Activated T-cell treated with anti-CD3 and anti-CD28 coated beads, Interleukin-2, amount 50 U/mL, for 48 hours (primary cell): ENCODE results near the gene ARSG.
"Not testable (repeated sequence)": the region's sequence is repeated elsewhere in the genome, so short reads cannot be mapped to it uniquely, and the experiment has no call there.

Experiments used
- DNase-seq, 2 experiments: peaks; one replicate each; pipeline ENCODE4 v3.0.0-alpha.2; 2020

The ARSG gene

GRCh38 chr17:68281965-68282364 is 9.3 kb upstream of the ARSG start:
- not testable (repeated sequence) for DNase-seq

DNA sequence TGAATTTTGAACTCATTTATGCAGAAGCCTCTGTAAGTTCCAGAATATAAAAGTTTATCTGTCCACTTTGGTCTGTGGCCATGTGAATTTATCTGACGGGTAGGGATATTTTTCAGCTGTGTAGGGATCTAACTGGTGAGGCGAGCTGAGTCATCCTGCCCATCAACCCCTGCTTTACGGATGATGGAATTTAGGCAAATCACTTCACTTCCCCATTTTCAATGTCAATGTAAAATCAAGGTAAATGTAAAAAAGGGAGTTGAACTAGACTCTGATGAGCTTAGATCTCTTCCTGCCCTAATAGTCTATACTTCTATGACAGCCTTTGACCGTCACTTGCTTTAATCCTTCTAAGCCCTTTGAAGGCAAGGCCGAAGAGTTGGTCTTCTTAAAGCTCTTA is 2.9 kb upstream of the ARSG start:
- no peak for DNase-seq

DNA sequence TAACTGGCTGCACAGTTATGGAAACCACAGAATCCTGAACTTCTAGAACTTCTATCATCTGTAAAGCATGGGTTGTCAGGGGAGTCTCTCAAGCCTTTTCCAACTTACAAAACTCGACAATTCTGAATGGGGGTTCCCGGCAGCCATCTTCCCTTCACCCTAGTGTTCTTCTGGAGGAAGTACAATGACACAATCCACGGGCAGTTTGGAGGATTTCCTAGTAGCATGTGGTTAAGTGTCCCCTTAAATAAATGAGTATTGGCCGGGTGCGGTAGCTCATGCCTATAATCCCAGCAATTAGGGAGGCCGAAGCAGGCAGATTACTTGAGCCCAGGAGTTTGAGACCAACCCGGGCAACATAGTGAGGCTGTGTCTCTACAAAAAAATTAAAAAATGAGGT is 2.5 kb upstream of the ARSG start:
- DNase-seq: peak in 1 of 2 experiments; percentile 23

DNA sequence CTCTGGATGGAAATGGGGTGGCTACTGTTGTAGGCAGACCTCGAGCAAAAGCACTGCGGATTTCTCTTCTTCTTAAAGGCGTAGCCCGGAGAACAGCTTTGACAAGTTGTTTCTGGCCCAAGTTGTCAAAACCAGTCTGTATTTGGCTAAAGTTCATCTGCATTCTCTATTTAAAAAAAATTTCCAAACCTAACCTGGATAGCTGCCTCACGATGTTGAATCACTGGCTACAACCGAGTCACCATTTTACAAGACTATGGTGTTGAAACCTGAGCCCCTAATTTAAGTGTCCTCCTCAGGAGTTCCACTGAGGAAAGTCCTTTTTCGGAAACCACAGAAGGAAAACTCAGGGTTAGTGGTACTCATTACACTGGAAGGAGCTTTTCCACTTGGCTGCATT is 1.8 kb upstream of the ARSG start:
- no peak for DNase-seq

- DNase-seq: peak in 1 of 2 experiments; percentile 19
These were observed 1.4 kb upstream of the ARSG start for GRCh38 chr17:68289936-68290267.

GRCh38 chr17:68290268-68290954 is 884 bp upstream of the ARSG start:
- DNase-seq: peak; percentile 62 to 68

DNA sequence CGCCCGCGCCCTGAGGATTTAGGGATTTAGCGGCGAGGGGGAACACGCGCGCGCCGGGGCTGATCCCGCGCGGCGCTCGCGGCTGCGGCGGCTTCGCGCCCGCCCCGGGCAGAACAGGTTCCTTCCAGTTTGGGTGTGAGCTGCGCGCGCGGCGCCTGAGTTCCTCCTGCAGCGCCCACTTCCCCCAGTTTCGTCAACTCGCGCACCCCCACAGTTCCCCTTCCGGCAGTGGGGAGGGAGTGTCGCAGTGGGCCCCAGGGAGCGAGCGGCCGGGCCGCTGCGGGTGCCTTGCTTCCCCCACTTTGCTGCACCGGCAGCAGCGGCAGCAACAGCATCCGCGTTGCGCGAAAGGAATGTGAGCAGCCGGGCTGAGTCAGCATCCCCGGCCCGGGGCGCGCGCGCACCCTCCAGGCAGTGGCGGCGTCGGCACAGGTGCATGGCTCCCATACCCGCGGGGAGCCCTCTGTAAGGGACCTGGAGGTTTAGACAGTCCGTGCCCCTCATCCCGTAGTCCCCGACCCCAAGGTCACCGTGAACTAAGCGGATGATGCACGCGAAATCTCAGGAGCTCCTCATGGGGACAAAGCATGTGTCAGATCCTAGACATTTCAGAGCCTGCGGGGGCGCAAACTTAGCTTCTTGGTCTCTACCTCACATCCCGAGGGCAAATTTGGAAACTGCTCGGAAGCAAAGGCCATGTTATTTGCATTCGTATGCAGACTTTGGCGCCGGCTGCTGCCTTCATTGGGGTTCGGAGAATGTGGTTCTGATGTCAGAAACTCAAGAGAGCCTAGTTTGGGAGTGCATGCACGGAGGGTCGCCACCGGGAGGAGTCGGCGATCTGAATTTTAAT is 767 bp downstream of the ARSG start:
- DNase-seq: peak; percentile 88 to 91

GRCh38 chr17:68292689-68293040 is 1.4 kb downstream of the ARSG start:
- no peak for DNase-seq

- no peak for DNase-seq
These were observed 2.3 kb downstream of the ARSG start for GRCh38 chr17:68293490-68294195.

DNA sequence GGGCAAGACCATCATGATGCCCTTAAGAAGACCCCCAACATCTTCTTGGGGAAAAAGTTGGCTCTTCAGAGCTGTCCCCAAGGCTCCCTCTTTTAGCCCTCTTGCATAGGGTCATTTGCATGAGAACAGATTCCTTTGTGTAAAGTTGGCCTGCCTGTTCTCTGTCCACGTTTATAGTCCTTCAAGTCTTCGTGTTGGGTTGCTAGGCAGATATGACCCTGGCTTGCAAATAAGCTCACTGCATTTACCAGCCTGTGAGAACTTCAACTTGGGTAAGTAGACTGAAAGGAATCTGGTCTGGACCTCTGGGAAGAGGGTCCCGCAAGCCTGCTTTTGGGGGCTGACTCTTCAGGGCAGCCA is 2.9 kb downstream of the ARSG start:
- DNase-seq: no peak

GRCh38 chr17:68294617-68295016 is 3.3 kb downstream of the ARSG start:
- no peak for DNase-seq

DNA sequence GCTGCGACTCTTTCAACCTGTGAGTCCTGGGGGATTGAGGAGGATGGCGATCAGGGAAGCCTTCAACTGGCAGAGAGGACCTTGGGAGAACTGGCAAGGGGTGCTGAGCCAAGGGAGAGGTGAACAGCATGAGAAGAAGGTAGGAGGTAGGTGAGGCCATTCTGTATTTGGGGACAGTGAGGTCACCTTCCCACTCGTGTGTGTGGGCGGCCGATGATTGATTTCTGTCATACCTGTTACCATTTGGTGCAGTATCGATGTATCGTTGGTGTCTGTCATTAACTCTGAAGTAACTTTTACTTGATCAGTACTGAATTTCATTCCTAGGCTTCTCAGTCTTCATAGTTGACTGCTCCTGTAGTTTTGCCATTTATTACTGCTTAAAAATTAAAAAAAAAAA is 3.8 kb downstream of the ARSG start:
- DNase-seq: peak; percentile 71 to 77

GRCh38 chr17:68296217-68297191 is 5.2 kb downstream of the ARSG start:
- DNase-seq: peak; percentile 39 to 53

GRCh38 chr17:68297195-68297594 is 5.9 kb downstream of the ARSG start:
- no peak for DNase-seq

DNA sequence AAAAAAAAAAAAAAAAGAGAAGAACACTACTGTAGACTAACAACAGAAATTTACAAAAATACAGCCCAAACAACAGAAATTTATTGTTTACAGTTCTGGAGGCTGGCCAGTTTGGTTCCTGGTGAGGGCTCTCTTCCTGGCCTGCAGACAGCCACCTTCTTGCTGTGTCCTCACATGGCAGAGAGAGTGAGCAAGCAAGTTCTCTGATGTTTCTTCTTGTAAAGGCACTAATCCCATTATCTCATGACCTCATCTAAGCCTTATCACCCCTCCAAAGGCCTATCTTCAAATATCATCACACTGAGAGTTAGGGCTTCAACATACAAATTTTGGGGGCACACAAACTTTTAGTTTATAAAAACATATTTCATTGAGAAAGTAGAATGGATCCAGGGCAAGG is 7.3 kb downstream of the ARSG start:
- DNase-seq: no peak

GRCh38 chr17:68299817-68300216 is 8.5 kb downstream of the ARSG start:
- DNase-seq: no peak

DNA sequence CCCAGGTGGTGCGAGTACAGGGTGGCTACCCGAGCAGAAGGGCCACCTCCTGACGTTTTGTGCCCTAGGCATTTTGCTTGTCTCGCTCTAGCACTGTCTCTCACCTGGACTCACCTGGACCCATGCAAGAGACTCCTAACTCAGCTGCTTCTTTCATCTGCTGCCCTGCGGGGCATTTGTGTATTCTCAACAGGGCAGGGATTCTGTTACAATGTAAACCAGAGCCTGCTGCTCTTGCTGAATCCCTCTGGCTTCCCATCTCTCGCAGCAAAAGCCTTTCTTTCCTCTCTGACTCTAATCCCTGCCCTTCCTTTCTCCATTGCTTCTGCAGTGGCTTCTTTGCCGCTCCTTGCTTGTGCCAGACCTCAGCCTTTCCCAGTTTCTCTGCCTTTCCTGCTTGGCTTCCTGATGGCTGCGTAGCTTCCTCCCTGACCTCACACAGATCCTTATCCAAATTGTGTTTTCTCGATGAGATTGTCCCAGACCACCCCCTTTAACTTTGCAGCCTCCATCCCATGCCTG is 10.2 kb downstream of the ARSG start:
- DNase-seq: no peak

- no peak for DNase-seq
These were observed 10.8 kb downstream of the ARSG start for GRCh38 chr17:68302066-68302564.

DNA sequence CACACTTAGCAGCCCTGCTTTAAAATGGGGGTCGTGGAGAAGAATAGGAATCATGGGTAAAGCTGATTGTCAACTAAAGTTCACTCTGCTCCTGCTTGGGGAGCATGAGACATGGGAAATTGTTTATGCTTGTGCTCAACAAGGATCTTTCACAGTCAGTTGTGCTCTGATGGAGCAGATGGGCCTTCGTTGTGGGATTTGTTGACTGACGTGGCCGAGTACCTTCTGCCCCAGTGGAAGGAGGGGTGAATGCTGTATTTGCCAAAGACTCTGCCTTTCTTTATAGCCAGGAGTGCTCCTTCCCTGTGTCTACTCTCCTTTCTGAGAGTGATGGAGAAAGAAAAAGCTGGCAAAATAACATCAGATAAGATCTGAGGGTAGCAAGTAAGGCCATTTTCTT is 11.4 kb downstream of the ARSG start:
- no peak for DNase-seq

DNA sequence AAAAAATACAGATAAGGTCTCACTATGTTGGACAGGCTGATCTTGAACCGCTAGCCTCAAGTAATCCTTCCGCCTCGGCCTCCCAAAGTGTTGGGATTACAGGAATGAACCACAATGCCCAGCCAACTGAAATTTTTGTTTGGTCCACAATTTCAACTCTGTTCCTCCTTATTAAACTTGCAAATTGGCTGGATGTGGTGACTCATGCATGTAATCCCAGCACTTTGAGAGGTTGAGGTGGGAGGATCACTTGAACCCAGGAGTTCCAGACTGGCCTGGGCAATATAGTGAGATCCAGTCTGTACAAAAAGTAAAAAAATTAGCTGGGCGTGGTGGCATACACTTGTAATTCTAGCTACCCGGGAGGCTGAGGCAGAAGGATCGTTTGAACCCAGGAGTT is 13.4 kb downstream of the ARSG start:
- DNase-seq: no peak

GRCh38 chr17:68305142-68305541 is 13.8 kb downstream of the ARSG start:
- no peak for DNase-seq

- no peak for DNase-seq
These were observed 15.5 kb downstream of the ARSG start for GRCh38 chr17:68306819-68307218.
